ENCODE data around the gene FHIP1B. TPM values are rescaled to one million over a fixed set of nuclear protein-coding genes. Genes with fewer than 3 reads are reported as not detected.

The FHIP1B gene
- total and polyA plus RNA-seq, 10 donors, result 14.9 to 77.6 (median 40.7) TPM

DNA sequence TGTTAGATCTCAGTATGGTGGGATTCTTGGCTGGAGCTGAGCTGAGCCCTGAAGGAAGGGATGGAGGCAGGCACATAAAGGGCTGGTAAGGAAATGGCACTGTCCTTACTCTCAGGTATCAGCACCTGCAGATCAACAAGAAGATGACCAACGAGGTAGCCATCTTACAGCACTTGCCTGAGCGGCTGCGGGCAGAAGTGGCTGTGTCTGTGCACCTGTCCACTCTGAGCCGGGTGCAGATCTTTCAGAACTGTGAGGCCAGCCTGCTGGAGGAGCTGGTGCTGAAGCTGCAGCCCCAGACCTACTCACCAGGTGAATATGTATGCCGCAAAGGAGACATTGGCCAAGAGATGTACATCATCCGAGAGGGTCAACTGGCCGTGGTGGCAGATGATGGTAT, 6.9 kb upstream of the FHIP1B start:
- DNase-seq, result no peak
- no peak overlapping the region for H3K27ac ChIP-seq
- 88 to 98% (median 93%) methylated on average over 7 of the region's 7 CpGs for WGBS, 5 donors
- TF ChIP-seq, protein P1, sequence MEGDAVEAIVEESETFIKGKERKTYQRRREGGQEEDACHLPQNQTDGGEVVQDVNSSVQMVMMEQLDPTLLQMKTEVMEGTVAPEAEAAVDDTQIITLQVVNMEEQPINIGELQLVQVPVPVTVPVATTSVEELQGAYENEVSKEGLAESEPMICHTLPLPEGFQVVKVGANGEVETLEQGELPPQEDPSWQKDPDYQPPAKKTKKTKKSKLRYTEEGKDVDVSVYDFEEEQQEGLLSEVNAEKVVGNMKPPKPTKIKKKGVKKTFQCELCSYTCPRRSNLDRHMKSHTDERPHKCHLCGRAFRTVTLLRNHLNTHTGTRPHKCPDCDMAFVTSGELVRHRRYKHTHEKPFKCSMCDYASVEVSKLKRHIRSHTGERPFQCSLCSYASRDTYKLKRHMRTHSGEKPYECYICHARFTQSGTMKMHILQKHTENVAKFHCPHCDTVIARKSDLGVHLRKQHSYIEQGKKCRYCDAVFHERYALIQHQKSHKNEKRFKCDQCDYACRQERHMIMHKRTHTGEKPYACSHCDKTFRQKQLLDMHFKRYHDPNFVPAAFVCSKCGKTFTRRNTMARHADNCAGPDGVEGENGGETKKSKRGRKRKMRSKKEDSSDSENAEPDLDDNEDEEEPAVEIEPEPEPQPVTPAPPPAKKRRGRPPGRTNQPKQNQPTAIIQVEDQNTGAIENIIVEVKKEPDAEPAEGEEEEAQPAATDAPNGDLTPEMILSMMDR (IDR thresholded peaks at IDR 0.05 in 8 of 11, conservative IDR thresholded peaks at IDR 0.05 in 3 of 11), result no peak
- no peak for TF ChIP-seq POLR2A (IDR thresholded peaks at IDR 0.05)
- no peak for TF ChIP-seq POLR2AphosphoS5 (IDR thresholded peaks at IDR 0.05)
- no peaks in the 10 kb centered on the region for H3K36me3 ChIP-seq
- peaks cover 0 to 19% (median 0%) of the 10 kb centered on the region in 7 donors for H3K27me3 ChIP-seq (replicated peaks in 1 of 7)
- H3K4me1 ChIP-seq, result peaks cover 0 to 6% (median 0%) of the 10 kb centered on the region in 6 donors
- H3K4me3 ChIP-seq, result no peak overlapping the region
- H3K9me3 ChIP-seq, result no peaks in the 10 kb centered on the region
- intact Hi-C loops (cut with DNase I; ENCODE audit: low total_unique reads), result no loop called here

DNA sequence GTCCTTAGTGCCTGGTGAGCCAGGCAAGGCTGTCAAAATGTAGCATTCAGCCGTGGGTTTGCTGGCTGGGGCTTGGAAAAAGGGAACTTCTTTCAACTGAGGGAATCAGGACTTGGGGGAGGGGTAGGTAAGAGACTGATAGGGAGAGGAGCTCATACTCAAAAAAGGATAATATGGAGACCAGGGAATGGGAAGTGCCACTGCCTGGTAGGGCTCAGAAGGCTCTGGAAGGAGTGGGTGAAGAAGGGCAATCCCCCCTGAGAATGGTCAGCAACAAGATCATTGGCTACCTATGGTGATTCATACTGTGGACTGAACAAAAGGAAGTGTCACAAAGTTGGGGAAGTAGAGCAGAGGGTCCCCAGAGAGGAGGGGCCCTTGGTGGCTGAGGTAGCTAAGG, 6.3 kb upstream of the FHIP1B start:
- peak overlapping the region in 1 of 8 donors; percentile 21 for H3K27ac ChIP-seq
- H3K4me3 ChIP-seq, result no peak overlapping the region
- intact Hi-C loops (cut with DNase I; ENCODE audit: low total_unique reads), result no loop called here
- DNase-seq, result no peak
- no peaks in the 10 kb centered on the region for H3K9me3 ChIP-seq
- WGBS, 5 donors, result 20 to 38% (median 24%) methylated on average over 1 of the region's 1 CpG
- peaks cover 0 to 19% (median 0%) of the 10 kb centered on the region in 7 donors for H3K27me3 ChIP-seq (replicated peaks in 1 of 7)
- H3K4me1 ChIP-seq, result peaks cover 0 to 7% (median under 1%) of the 10 kb centered on the region in 6 donors
- no peaks in the 10 kb centered on the region for H3K36me3 ChIP-seq
- TF ChIP-seq POLR2AphosphoS5 (IDR thresholded peaks at IDR 0.05), result no peak

DNA sequence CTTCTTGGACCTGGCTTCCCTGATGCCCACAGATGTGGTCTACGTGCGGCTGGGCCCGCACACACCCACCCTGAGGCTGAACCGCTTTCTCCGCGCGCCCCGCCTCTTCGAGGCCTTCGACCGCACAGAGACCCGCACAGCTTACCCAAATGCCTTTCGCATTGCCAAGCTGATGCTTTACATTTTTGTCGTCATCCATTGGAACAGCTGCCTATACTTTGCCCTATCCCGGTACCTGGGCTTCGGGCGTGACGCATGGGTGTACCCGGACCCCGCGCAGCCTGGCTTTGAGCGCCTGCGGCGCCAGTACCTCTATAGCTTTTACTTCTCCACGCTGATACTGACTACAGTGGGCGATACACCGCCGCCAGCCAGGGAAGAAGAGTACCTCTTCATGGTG, 5.7 kb upstream of the FHIP1B start:
- peak overlapping the region in 1 of 8 donors; percentile 21 for H3K27ac ChIP-seq
- no peaks in the 10 kb centered on the region for H3K9me3 ChIP-seq
- no peak overlapping the region for H3K4me3 ChIP-seq
- H3K27me3 ChIP-seq (replicated peaks in 1 of 7), result peaks cover 0 to 19% (median 0%) of the 10 kb centered on the region in 7 donors
- H3K4me1 ChIP-seq, result peaks cover 0 to 12% (median 6%) of the 10 kb centered on the region in 6 donors
- no peaks in the 10 kb centered on the region for H3K36me3 ChIP-seq
- 95 to 98% (median 96%) methylated on average over 28 of the region's 28 CpGs for WGBS, 5 donors
- no peak for DNase-seq
- intact Hi-C loops (cut with DNase I; ENCODE audit: low total_unique reads), result no loop called here
- TF ChIP-seq, protein P1 (IDR thresholded peaks at IDR 0.05 in 8 of 11, conservative IDR thresholded peaks at IDR 0.05 in 3 of 11), result no peak
- TF ChIP-seq POLR2AphosphoS5 (IDR thresholded peaks at IDR 0.05) (no peak), POLR2A (IDR thresholded peaks at IDR 0.05) (no peak)

DNA sequence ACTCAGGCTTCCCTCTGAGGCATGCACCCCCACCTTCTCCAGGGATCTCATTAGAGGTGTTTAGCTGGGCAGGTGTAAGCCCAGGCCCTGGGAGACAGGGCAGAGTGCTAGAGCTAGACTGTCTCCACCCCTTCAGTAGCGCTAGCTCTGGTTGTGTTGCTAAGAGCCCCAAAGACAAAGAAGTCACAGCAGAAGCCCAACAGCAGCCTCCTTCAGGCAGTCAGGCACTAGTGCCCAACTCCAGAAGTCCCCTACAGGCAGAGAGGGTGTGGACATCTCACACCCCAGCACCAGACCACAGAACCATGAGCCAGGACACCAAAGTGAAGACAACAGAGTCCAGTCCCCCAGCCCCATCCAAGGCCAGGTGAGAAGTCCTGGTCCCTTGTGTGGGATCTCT, 4.5 kb upstream of the FHIP1B start, which contains the start of gene CNGA4:
CNGA4 (plus strand) TSS at position 188 of the 400 bp plus-strand sequence; CDS start at position 306, 118 bp downstream.
- no peak within 1 kb of the TSS for H3K4me3 ChIP-seq
- intact Hi-C loops (cut with DNase I; ENCODE audit: low total_unique reads), result no loop called here
- DNase-seq, result no peak
- H3K27me3 ChIP-seq (replicated peaks in 1 of 7), result peaks cover 0 to 16% (median 0%) of the 10 kb centered on the region in 7 donors
- TF ChIP-seq POLR2AphosphoS5 (IDR thresholded peaks at IDR 0.05) (no peak), POLR2A (IDR thresholded peaks at IDR 0.05) (no peak)
- TF ChIP-seq, protein P1 (IDR thresholded peaks at IDR 0.05 in 8 of 11, conservative IDR thresholded peaks at IDR 0.05 in 3 of 11), result no peak
- H3K4me1 ChIP-seq, result peaks cover under 1 to 15% (median 9%) of the 10 kb centered on the region in 6 donors
- no peaks in the 10 kb centered on the region for H3K9me3 ChIP-seq
- WGBS, 5 donors, result 57 to 89% (median 81%) methylated on average over 1 of the region's 1 CpG
- no peaks in the 10 kb centered on the region for H3K36me3 ChIP-seq
- H3K27ac ChIP-seq, result no peak within 1 kb of the TSS

Measured in spleen (tissue), 11 donors.